ENCODE measurements around the gene TNFRSF12A. TPM values are rescaled to one million over a fixed set of nuclear protein-coding genes. Genes with fewer than 3 reads are reported as not detected.

The TNFRSF12A gene
- total RNA-seq, 2 donors from 2014 or later = 37.8 to 43.5 TPM

DNA sequence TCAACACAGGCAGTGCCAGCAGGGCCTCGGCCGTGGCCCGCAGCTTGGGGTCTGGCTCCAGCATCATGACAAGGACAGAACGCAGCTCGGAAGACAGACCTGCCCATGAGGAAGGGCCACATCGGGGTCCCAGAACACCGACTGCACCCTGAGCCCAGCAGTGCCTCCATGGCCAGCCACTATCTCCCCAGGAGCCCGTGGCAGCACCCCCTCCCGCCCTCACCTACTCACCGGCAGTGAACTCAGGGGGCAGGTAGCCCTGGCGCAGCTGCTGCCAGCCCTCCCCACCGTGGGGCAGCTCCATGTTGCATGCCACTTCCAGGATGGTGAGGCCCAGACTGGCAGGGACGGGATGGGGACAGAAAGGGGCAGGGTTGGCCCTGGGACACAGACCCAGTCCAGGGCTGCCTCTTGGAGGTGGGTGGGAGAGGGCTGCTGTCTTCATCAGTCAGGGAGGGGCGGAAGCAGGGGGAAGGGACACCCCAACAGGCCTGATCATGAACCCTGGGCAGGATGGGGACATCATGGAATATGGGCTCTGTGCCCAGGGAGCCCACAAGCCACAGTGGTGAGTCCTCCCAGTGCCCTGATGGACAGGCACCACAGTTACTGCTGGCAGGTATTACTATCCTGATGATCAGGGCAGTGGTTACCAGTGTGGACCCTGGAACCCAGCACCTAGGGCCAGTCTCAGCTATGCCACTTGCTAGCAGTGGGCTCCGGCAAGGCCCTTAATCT is 45.7 kb upstream of the TNFRSF12A start:
- no peaks in the 10 kb centered on the region for H3K27me3 ChIP-seq (ENCODE audit: control insufficient read depth, insufficient read depth, low read length, poor library complexity, severe bottlenecking)
- Mint-ChIP-seq H3K4me1 (peaks cover 6% of the 10 kb centered on the region), H3K36me3 (ENCODE audit: low read depth) (peaks cover 16% of the 10 kb centered on the region), H3K27ac (no peak overlapping the region), H3K27me3 (ENCODE audit: insufficient read depth) (no peaks in the 10 kb centered on the region), H3K9me3 (no peaks in the 10 kb centered on the region), H3K4me3 (no peak overlapping the region)
- 93 to 96% methylated on average over 3 to 15 of the region's 15 CpGs for WGBS, 2 experiments (ENCODE audit: insufficient coverage in 1 of 2, insufficient read length in 1 of 2)
- DNase-seq = no peak
- peaks cover 9% of the 10 kb centered on the region for H3K4me1 ChIP-seq (ENCODE audit: control insufficient read depth, insufficient read depth, low read length)
- H3K36me3 ChIP-seq (ENCODE audit: control insufficient read depth, insufficient read depth, low read length) = peaks cover 29% of the 10 kb centered on the region
- TF ChIP-seq, protein P1, sequence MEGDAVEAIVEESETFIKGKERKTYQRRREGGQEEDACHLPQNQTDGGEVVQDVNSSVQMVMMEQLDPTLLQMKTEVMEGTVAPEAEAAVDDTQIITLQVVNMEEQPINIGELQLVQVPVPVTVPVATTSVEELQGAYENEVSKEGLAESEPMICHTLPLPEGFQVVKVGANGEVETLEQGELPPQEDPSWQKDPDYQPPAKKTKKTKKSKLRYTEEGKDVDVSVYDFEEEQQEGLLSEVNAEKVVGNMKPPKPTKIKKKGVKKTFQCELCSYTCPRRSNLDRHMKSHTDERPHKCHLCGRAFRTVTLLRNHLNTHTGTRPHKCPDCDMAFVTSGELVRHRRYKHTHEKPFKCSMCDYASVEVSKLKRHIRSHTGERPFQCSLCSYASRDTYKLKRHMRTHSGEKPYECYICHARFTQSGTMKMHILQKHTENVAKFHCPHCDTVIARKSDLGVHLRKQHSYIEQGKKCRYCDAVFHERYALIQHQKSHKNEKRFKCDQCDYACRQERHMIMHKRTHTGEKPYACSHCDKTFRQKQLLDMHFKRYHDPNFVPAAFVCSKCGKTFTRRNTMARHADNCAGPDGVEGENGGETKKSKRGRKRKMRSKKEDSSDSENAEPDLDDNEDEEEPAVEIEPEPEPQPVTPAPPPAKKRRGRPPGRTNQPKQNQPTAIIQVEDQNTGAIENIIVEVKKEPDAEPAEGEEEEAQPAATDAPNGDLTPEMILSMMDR (conservative IDR thresholded peaks at IDR 0.05) = no peak
- no peak overlapping the region for H3K4me3 ChIP-seq (ENCODE audit: low read length)
- H3K27ac ChIP-seq (ENCODE audit: low read depth, low read length) = no peak overlapping the region
- no peak overlapping the region for H3K9ac ChIP-seq (ENCODE audit: extremely low read depth, low read length, poor library complexity, severe bottlenecking)
- H3K9me3 ChIP-seq (ENCODE audit: control insufficient read depth, low read length) = no peaks in the 10 kb centered on the region

DNA sequence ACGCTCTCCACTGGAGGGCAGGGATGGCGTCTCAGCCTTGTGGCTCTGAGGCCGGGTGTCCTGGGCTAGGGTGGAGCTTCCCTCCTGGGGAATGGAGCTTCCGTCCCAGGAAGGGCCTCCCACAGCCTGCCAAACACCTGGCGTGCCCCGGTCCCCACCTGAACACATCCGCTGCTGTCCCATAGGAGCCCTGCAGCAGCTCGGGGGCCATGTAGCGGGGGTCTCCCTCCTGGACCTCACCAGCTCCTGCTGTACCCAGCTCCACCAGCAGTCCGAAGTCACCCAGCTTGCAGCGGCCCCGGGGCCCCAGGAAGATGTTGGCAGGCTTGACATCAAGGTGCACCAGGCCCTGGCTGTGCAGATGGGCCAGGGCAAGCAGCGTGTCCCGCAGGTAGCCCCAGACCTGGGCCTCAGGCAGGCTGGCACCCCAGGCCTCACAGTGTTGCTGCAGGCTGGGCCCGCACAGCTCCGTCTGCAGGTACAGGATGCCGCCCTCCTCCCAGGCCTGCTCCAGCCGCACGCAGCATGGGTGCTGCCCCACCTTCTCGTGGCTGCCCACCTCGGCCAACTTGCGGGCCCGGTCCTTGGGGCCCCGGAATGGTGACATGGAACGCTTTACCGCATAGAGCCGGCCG is 44.9 kb upstream of the TNFRSF12A start:
- Histone ChIP-seq H3K9me3 (ENCODE audit: control insufficient read depth, low read length) (no peaks in the 10 kb centered on the region), H3K27ac (ENCODE audit: low read depth, low read length) (no peak overlapping the region), H3K4me3 (ENCODE audit: low read length) (no peak overlapping the region), H3K27me3 (ENCODE audit: control insufficient read depth, insufficient read depth, low read length, poor library complexity, severe bottlenecking) (no peaks in the 10 kb centered on the region), H3K36me3 (ENCODE audit: control insufficient read depth, insufficient read depth, low read length) (peaks cover 29% of the 10 kb centered on the region), H3K9ac (ENCODE audit: extremely low read depth, low read length, poor library complexity, severe bottlenecking) (no peak overlapping the region), H3K4me1 (ENCODE audit: control insufficient read depth, insufficient read depth, low read length) (peaks cover 8% of the 10 kb centered on the region)
- DNase-seq = no peak
- H3K27me3 Mint-ChIP-seq (ENCODE audit: insufficient read depth) = no peaks in the 10 kb centered on the region
- H3K9me3 Mint-ChIP-seq = no peaks in the 10 kb centered on the region
- peaks cover 16% of the 10 kb centered on the region for H3K36me3 Mint-ChIP-seq (ENCODE audit: low read depth)
- H3K27ac Mint-ChIP-seq = no peak overlapping the region
- H3K4me1 Mint-ChIP-seq = peaks cover 6% of the 10 kb centered on the region
- H3K4me3 Mint-ChIP-seq = no peak overlapping the region
- WGBS, 2 experiments (ENCODE audit: insufficient coverage in 1 of 2, insufficient read length in 1 of 2) = 95 to 96% methylated on average over 16 to 28 of the region's 28 CpGs
- TF ChIP-seq, protein P1 (conservative IDR thresholded peaks at IDR 0.05) = no peak

DNA sequence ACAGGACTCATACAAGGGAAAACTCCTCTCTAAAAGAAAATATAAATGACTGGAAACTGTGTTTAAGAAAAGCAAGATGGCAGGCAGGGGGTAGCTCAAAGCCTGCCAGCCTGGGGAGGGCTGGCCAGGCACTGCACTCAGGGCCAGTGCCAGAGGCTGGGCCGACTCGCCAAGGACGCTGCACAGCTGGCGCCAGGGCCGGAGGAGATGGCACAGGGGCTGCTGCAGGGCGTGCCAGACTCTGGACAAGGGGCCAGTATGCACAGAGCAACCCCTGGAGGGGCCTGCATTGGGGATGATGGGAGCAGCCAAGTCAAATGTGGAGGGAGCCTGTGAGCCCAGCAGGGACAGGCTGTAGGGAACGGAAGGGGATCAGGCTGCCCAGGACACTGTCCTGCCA is 44.0 kb upstream of the TNFRSF12A start:
- H3K9me3 Mint-ChIP-seq = no peaks in the 10 kb centered on the region
- no peak overlapping the region for H3K9ac ChIP-seq (ENCODE audit: extremely low read depth, low read length, poor library complexity, severe bottlenecking)
- WGBS, 2 experiments (ENCODE audit: insufficient coverage in 1 of 2, insufficient read length in 1 of 2) = 95% methylated on average over 7 of the region's 7 CpGs; no CpG with 5 or more reads in 1 of the 2 experiments
- H3K36me3 Mint-ChIP-seq (ENCODE audit: low read depth) = peaks cover 16% of the 10 kb centered on the region
- TF ChIP-seq, protein P1 (conservative IDR thresholded peaks at IDR 0.05) = no peak
- no peaks in the 10 kb centered on the region for H3K27me3 ChIP-seq (ENCODE audit: control insufficient read depth, insufficient read depth, low read length, poor library complexity, severe bottlenecking)
- H3K4me3 ChIP-seq (ENCODE audit: low read length) = no peak overlapping the region
- no peaks in the 10 kb centered on the region for H3K27me3 Mint-ChIP-seq (ENCODE audit: insufficient read depth)
- no peak overlapping the region for H3K4me3 Mint-ChIP-seq
- H3K9me3 ChIP-seq (ENCODE audit: control insufficient read depth, low read length) = no peaks in the 10 kb centered on the region
- H3K4me1 Mint-ChIP-seq = peaks cover 7% of the 10 kb centered on the region
- no peak for DNase-seq
- no peak overlapping the region for H3K27ac ChIP-seq (ENCODE audit: low read depth, low read length)
- no peak overlapping the region for H3K27ac Mint-ChIP-seq
- H3K4me1 ChIP-seq (ENCODE audit: control insufficient read depth, insufficient read depth, low read length) = no peaks in the 10 kb centered on the region
- peaks cover 29% of the 10 kb centered on the region for H3K36me3 ChIP-seq (ENCODE audit: control insufficient read depth, insufficient read depth, low read length)
